Keratinocyte (primary cell): Measurements from ENCODE around the gene PNKP.

ENCODE experiments used
- CTCF ChIP-seq, 3 experiments: IDR thresholded peaks in 1 of 3; conservative IDR thresholded peaks in 1 of 3; optimal IDR thresholded peaks in 1 of 3; 2 replicates in 2 of 3; 3 replicates in 1 of 3; pipeline versions ENCODE3 to v1.5.1; 2011; ENCODE audit warnings: low read length in 3 of 3, mild to moderate bottlenecking in 3 of 3, moderate library complexity in 2 of 3, control low read depth in 1 of 3, inconsistent platforms in 1 of 3; ENCODE audit not compliant: insufficient read depth in 2 of 3; ENCODE audit errors: extremely low read depth in 1 of 3
- EZH2 ChIP-seq: IDR thresholded peaks from one replicate; pipeline ENCODE4 v1.6.1; 2012; ENCODE audit warnings: inconsistent platforms, mild to moderate bottlenecking, low read length, moderate library complexity

GRCh38 chr19:49850221-49850486 is 17.2 kb downstream of the PNKP start:
- TF ChIP-seq CTCF (optimal IDR thresholded peaks at IDR 0.05 in 1 of 3, IDR thresholded peaks at IDR 0.05 in 1 of 3, conservative IDR thresholded peaks at IDR 0.05 in 1 of 3; ENCODE audit: extremely low read depth in 1 of 3, insufficient read depth in 2 of 3, low read length in 3 of 3) (no peak), EZH2 (no peak)
